ENCODE measurements around the gene ELOVL3.

ELOVL3 gene

DNA sequence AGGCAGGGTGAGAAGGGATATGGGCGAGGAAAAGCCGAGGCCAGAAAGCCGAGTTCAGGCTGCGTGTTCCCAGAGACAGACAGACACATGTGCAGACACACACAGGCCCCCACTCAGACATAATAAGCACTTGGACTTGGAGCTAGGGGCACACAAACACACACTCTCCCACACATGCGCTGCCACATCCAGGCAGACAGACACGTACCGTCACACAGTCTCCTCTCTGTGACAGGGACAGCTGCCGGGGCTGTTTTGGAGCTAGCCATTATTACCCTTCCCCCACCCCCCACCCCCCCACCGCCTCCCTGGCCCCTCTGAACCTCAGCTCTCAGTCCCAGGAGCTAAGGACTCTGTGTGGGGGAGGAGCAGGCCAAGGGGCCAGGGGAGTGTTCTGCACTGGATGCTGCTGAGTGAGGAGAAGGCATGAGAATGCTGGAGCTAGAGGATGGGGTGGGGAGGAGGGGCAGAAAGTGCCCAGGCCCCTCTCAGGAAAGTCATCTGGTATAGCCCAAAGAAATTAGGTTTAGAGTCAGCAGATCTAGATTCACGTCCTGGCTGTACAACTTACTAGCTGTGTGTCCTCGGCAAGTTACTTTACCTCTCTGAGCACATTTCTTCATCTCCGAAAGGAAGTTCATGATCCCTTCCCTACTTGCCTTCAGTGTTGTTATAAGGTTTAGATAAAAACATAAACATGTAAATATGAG lies 8.9 kb downstream of the ELOVL3 start:
- TF ChIP-seq, protein P1, sequence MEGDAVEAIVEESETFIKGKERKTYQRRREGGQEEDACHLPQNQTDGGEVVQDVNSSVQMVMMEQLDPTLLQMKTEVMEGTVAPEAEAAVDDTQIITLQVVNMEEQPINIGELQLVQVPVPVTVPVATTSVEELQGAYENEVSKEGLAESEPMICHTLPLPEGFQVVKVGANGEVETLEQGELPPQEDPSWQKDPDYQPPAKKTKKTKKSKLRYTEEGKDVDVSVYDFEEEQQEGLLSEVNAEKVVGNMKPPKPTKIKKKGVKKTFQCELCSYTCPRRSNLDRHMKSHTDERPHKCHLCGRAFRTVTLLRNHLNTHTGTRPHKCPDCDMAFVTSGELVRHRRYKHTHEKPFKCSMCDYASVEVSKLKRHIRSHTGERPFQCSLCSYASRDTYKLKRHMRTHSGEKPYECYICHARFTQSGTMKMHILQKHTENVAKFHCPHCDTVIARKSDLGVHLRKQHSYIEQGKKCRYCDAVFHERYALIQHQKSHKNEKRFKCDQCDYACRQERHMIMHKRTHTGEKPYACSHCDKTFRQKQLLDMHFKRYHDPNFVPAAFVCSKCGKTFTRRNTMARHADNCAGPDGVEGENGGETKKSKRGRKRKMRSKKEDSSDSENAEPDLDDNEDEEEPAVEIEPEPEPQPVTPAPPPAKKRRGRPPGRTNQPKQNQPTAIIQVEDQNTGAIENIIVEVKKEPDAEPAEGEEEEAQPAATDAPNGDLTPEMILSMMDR (IDR thresholded peaks at IDR 0.05; ENCODE audit: low read depth, low read length), result no peak
- no peak for DNase-seq (ENCODE audit: low read depth in 2 of 2)
- H3K4me3 ChIP-seq (replicated peaks in 1 of 2; ENCODE audit: low read depth in 2 of 2, low read length in 2 of 2), result no peak overlapping the region

DNA sequence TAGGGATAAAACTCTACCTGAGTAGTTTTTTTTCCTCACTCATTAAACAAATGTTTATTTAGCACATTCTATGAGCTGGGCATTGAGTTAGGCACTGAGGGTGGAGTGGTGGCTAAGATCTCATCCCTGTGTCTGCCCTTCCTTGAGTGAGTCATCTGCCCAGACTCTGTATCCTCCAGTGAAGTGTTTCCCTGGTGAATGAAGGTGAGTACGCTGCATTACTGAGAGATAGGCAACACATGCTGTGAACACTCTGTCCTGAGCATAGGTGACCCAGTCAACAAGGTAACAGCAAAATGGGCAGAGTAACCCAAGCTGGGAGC lies 9.5 kb downstream of the ELOVL3 start:
- no peak overlapping the region for H3K4me3 ChIP-seq (replicated peaks in 1 of 2; ENCODE audit: low read depth in 2 of 2, low read length in 2 of 2)
- DNase-seq (ENCODE audit: low read depth in 2 of 2), result peak in 1 of 2 donors; percentile 36
- TF ChIP-seq, protein P1 (IDR thresholded peaks at IDR 0.05; ENCODE audit: low read depth, low read length), result no peak

DNA sequence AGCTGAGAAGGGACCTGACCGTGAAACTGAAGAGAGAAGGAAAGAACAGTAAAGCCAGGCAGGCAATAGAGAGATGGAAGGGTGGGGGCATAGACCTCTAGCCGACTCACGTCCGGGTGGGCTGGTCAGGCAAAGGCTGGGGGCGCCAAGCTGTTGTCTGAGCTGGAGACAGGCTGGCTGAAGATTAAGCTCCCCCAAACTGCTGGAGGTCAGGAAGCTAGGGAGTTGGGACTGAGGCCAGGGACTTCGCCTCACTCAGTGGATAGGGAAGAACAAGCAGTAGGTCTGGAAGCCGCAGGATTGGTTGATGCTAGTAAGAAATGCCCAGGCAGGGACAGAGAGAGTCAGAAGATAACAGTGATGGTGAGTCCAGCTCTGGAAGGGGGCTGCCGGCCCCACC lies 9.9 kb downstream of the ELOVL3 start:
- TF ChIP-seq, protein P1 (IDR thresholded peaks at IDR 0.05; ENCODE audit: low read depth, low read length), result no peak
- H3K4me3 ChIP-seq (replicated peaks in 1 of 2; ENCODE audit: low read depth in 2 of 2, low read length in 2 of 2), result no peak overlapping the region
- DNase-seq (ENCODE audit: low read depth in 2 of 2), result no peak

DNA sequence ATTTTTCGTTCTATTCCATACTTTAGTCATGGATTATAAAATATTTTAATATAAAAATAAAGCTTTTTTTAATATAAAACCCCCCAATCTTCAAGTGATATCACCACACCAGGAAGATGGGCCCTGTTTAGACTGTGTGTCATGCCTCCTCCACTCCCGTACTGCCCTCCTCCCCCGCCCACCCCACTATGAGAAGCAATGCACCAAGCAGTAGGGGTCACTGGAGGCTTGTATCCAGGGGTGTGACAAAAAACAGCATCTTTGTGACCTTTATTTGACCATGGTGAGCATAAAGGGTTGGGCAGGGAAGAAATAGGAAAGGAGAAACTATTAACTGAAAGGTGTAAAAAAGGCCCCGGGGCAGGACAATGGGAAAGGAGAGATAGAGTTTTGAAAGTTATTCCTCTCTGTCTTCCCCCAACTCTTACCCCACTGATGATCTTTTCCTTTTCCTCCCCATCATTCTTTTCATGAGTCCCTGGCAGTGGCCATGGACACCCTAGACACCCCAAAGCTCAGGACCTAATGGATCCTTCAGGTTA lies 11.7 kb downstream of the ELOVL3 start:
- no peak for DNase-seq (ENCODE audit: low read depth in 2 of 2)
- TF ChIP-seq, protein P1 (IDR thresholded peaks at IDR 0.05; ENCODE audit: low read depth, low read length), result no peak
- H3K4me3 ChIP-seq (replicated peaks in 1 of 2; ENCODE audit: low read depth in 2 of 2, low read length in 2 of 2), result no peak overlapping the region

DNA sequence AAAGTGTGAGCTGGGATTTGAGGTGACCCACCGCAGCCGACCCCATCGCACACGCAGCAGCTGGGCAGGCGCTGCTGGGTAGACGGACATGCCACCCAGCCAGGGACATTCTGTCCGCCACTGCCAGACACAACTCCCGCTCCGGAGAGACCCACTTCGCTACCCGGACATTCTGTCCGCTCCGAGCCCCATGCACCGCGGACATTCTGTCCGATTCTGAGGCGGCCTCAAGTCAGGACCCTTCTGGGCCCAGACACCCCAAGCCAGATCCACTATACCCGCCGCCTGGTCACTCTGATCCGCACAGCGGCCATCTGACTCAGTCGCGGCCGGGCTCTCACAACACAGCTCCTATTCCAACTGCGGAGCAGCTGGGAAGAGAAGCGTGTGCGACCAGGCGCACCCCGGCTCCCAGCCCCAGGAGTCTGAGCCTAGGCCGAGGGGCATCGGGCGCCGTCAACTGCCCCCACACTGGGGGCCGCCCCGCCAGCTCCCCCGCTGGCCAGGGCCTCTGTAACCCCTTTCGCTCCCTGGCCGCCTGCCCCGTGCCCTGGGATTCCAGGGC lies 14.4 kb downstream of the ELOVL3 start:
- no peak for DNase-seq (ENCODE audit: low read depth in 2 of 2)
- H3K4me3 ChIP-seq (replicated peaks in 1 of 2; ENCODE audit: low read depth in 2 of 2, low read length in 2 of 2), result peak overlapping the region; percentile 73 to 74
- TF ChIP-seq, protein P1 (IDR thresholded peaks at IDR 0.05; ENCODE audit: low read depth, low read length), result no peak

DNA sequence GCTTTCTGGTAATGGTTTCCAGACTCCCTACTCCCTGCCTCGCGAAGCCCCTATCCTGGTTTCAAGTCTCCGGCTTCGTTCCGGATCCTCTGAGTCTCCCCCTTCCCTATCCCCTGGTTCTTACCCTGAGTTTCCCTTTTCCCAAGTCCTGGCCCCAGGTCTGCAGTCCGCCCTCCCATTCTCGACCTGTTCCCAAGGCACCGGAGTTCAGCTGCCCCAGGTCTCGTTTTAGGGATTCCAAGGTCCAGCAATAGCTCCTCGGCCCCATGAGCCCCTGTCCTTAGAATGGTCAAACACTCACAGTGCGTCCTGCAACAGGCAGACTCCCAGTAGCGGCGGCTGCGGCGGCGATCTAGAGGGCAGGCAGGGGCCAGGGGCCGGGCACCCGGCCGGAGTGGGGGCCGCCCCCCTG lies 14.9 kb downstream of the ELOVL3 start:
- TF ChIP-seq, protein P1 (IDR thresholded peaks at IDR 0.05; ENCODE audit: low read depth, low read length), result no peak
- peak overlapping the region; percentile 73 to 74 for H3K4me3 ChIP-seq (replicated peaks in 1 of 2; ENCODE audit: low read depth in 2 of 2, low read length in 2 of 2)
- DNase-seq (ENCODE audit: low read depth in 2 of 2), result peak in 1 of 2 donors; percentile 16

Data from cardiac fibroblast (primary cell).